GM18526 (cell line): ENCODE measurements around the gene RNF149.
A peak's percentile ranks its signal among the peaks of the same experiment; 100 is the strongest.

Experiments used
- POLR2A ChIP-seq: IDR thresholded peaks from 3 replicates; pipeline ENCODE4 v1.6.1; 2011; ENCODE audit not compliant: insufficient read length; ENCODE audit errors: extremely low read depth

RNF149 gene, protein sequence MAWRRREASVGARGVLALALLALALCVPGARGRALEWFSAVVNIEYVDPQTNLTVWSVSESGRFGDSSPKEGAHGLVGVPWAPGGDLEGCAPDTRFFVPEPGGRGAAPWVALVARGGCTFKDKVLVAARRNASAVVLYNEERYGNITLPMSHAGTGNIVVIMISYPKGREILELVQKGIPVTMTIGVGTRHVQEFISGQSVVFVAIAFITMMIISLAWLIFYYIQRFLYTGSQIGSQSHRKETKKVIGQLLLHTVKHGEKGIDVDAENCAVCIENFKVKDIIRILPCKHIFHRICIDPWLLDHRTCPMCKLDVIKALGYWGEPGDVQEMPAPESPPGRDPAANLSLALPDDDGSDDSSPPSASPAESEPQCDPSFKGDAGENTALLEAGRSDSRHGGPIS

GRCh38 chr2:101308432-101309210 is at the start of gene RNF149:
RNF149 (minus strand) TSS chr2:101308701; CDS start chr2:101308588, 113 bp downstream.
- peak; percentile 78 for TF ChIP-seq POLR2A

DNA sequence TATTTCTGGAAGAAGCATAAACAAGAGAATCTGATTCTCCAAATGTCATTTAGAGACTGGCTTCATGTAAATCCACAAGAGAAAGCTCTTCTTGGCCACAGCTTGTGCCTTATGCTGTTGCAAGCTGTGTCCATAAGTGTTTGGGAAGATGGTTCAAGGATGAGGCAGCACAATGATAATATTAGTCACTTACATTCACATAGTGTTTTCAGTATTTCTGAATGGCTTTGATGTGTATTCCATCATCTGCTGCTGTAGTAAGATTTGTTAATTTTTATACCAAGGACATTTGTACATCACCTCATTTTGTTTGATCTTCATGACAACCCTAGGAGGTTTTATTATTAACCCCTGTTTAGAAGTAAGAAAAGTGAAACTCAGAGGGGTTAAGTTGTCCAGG is 48.9 kb upstream of the RNF149 start:
- no peak for TF ChIP-seq POLR2A

DNA sequence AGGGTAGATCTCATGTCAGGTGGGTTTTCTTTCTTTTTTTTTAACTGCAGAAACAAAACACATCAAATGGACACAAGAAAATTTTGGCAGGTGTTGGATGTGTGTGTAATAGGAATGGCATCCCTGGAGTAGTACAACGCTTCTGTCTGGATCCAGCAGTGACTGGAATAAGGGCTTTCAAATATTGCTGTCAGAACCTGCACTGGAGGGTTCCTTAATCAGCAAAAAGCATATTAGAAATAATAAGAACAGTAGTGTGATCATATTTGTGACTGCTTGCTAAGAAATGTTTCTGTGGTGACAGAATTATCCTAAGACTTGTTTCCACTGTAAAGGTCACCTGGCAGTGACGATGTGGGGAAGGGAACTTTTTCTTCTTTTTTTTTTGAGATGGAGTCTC is 48.0 kb upstream of the RNF149 start:
- no peak for TF ChIP-seq POLR2A

DNA sequence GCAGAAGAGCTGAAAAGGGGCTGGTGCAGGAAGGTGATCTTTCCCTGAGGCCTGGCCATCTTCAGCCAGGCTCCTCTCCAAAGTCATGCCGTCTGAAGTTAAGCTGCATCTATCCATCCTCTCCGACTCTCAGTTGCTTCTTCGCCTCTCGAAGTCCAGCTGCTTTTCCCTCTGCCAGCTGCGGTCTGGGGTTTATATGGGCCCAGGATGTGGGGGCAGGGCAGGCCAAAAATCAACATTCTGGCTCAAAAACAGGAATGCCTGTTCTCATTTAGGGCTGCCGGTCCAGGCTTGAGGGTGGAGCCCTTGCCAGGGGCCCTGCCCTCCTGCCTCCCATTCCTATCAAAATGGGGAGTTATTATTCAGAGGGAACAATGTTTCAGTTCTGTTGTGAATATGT is 47.6 kb upstream of the RNF149 start:
- TF ChIP-seq POLR2A, result no peak

- no peak for TF ChIP-seq POLR2A
Observed at GRCh38 chr2:101355401-101356054, 47.0 kb upstream of the RNF149 start.

- no peak for TF ChIP-seq POLR2A
Observed at GRCh38 chr2:101354420-101355311, 46.2 kb upstream of the RNF149 start.

DNA sequence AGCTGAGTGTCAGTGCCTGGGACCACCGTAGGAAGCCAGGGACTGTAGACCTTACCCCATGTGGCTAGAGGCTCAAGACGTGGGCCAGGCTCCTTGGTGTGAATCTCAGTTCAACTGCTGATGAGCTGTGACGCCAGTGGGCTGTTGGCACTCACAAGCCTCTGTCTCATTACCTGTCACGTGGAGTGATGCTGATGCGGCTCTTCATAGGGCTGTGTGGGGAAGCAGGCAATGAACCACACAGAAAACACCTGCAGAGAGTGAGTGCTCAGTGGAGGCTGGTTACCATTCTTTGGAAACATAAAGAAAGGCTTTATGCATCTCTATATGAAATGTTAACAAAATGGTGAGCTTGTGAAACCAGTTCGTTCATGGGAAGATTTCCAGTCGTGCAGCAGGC is 42.7 kb upstream of the RNF149 start:
- TF ChIP-seq POLR2A, result no peak

- no peak for TF ChIP-seq POLR2A
Observed at GRCh38 chr2:101349893-101350662, 41.6 kb upstream of the RNF149 start.

DNA sequence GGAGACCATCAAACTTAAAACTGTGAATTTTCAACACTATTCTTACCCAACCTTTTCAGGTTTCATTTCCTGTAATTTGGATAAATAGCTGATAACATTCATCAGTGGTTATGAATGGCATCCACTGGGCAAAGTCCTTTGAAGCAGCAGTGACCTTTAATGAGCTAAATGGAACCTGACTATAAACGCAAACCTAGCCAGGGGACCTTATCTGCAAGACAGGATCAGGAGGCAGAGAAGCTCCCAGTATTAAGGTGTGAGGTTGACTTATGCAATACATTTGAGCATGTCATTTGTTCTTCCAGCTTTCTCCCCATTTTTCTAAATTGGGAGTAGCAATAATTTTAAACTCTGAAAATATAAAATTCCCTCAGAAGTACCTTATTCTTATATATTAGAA is 40.4 kb upstream of the RNF149 start:
- TF ChIP-seq POLR2A, result no peak

DNA sequence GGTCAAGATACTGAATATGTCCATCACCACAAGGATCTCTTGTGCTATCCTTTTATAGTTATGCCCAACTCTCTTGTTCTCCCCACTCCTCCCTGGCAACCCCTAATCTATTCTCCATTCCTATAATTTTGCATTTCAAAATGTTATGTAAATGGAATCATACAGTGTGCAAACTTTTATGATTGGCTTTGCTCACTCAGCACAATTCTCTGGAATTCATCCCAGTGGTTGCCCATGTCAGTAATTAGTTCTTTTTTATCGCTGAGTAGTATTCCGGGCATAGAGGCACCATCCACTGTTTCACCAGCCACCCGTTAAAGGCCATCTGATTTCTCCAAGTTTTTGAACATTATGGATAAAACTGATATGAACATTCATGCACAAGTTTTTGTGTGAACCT is 38.4 kb upstream of the RNF149 start:
- TF ChIP-seq POLR2A, result no peak

DNA sequence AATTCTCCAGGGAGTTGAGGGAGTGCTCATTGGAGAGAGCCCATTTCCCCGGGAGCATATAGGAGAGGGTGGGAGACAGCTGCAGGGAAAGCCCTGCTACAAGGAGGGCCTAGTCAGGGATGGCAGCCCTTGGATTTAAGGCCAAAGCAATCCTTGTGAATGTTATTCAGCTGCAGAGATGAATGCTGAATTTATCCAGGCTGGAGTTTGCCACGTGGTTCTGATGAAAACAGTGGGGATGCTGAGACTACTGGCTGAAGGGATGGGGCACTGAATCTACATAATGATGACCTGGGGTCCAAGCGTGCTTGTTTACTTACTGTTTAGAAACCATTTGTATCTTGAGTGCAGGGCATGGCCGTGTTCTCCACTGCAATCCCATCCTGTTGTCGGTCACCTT is 35.6 kb upstream of the RNF149 start:
- no peak for TF ChIP-seq POLR2A

DNA sequence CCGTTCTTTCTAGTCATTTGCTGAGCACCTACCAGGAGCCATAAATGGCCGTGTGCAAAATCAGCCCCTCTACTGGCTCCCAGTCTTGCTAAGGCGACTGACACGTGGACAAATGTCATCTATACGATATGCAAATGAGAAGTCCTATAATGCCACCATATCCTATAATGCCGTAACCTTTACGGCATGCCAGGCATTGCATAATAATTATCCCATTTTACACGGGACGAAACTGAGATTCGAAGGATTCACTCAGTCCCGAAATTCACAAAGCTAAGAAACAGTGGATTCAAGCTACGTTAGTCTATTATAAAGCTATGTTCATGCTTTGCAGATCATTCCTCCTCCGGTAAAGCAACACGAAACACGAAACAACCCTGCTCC is 34.1 kb upstream of the RNF149 start:
- TF ChIP-seq POLR2A, result no peak

GRCh38 chr2:101341901-101342624 is 33.6 kb upstream of the RNF149 start:
- no peak for TF ChIP-seq POLR2A

DNA sequence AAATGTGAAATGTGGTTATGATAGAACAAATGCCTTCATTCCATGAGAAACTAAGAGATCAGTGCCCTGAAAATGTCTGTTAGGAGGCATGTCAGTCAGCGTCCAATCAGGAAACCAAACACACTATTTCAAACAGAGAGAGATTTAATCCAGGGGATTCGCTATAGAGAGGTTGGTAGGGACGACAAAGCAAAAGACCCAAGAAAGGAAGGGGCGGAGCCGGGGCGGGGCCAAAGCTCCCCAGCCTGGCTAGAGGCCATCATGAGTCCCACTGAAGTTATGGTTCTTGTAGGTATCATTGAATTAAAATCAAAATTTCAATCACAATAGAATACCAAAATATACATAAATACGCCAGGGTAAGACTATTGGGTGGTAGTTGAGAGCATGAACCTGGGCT is 32.9 kb upstream of the RNF149 start:
- no peak for TF ChIP-seq POLR2A
